GM12878 (cell line): ENCODE measurements around the gene FANK1. TPM values are rescaled to one million over a fixed set of nuclear protein-coding genes. Genes with fewer than 3 reads are reported as not detected.

ENCODE experiments used
- ATAC-seq: fragments of 200-7000 bp; cut with Tn5 transposase; 3 replicates; pipeline ENCODE4 v1.9.1; 2020; ENCODE audit warnings: mild to moderate bottlenecking, moderate library complexity
- BruUV-seq: library from RNA; stranded (reverse); fragments of 400-500 nt; replicated peaks from 2 replicates; lab custom pipeline; 2021; lab: Mats Ljungman, UMichigan
- CTCF ChIA-PET: fragments of 300-600 bp; sonication (Branson Sonifier 250); formaldehyde crosslinking; extraction: SDS; loops from one replicate; lab custom pipeline; 2021; ENCODE audit warnings: inconsistent platforms; lab: Yijun Ruan, JAX
- POLR2A ChIA-PET: fragments of 350-600 bp; formaldehyde crosslinking; extraction: SDS; loops from one replicate; lab custom pipeline; 2021; ENCODE audit warnings: inconsistent platforms; lab: Charles Lee
- RAD21 ChIA-PET: fragments of 300-600 bp; sonication (Branson Sonifier 250); formaldehyde crosslinking; loops from one replicate; lab custom pipeline; 2023; ENCODE audit warnings: antibody characterized with exemption; ENCODE audit not compliant: unreplicated experiment; lab: Charles Lee
- SMC1A ChIA-PET: fragments of 300-600 bp; sonication (Branson Sonifier 250); formaldehyde crosslinking; loops from one replicate; lab custom pipeline; 2023; ENCODE audit not compliant: unreplicated experiment, uncharacterized antibody; lab: Charles Lee
- DNase-seq: peaks from one replicate; pipeline ENCODE4 v3.0.0-alpha.2; 2011; ENCODE audit warnings: low read depth, low spot score
- FAIRE-seq: peaks from 3 replicates; lab custom pipeline; 2011; peaks lifted over from hg19 to GRCh38; lab: Jason Lieb, UNC
- H2AFZ ChIP-seq: 2 replicates; pipeline ENCODE4 v1.6.0; 2011; ENCODE audit warnings: low read depth, low read length, control low read depth; ENCODE audit not compliant: control insufficient read depth
- H3K27ac ChIP-seq: 2 replicates; pipeline ENCODE4 v1.5.1; 2011; ENCODE audit warnings: control low read depth; ENCODE audit not compliant: control insufficient read depth, insufficient read depth
- H3K27me3 ChIP-seq, 2 experiments: replicated peaks in 1 of 2; 2 replicates each; pipeline versions ENCODE4 v1.6.0 to v1.6.1; 2011; ENCODE audit warnings: low read length in 1 of 2; ENCODE audit not compliant: control insufficient read depth in 2 of 2, insufficient read depth in 2 of 2
- H3K36me3 ChIP-seq, 2 experiments: 2 replicates each; pipeline ENCODE4 v1.5.1; 2011; ENCODE audit warnings: low read length in 1 of 2; ENCODE audit not compliant: control insufficient read depth in 2 of 2, insufficient read depth in 2 of 2
- H3K4me1 ChIP-seq: 2 replicates; pipeline ENCODE4 v1.6.1; 2011; ENCODE audit warnings: mild to moderate bottlenecking, low read length, moderate library complexity, mixed read lengths; ENCODE audit not compliant: control insufficient read depth, insufficient read depth
- H3K4me2 ChIP-seq: 2 replicates; pipeline ENCODE4 v1.6.0; 2011; ENCODE audit warnings: control low read depth; ENCODE audit not compliant: control insufficient read depth, insufficient read depth
- H3K4me3 ChIP-seq: fragments of 200-600 bp; sonication (generic); 2 replicates; pipeline ENCODE4 v1.5.1; 2016
- H3K79me2 ChIP-seq: 2 replicates; pipeline ENCODE4 v1.6.0; 2011; ENCODE audit warnings: low read length; ENCODE audit not compliant: control insufficient read depth, insufficient read depth
- H3K9ac ChIP-seq: 2 replicates; pipeline ENCODE4 v1.8.0; 2011; ENCODE audit warnings: low read length, control low read depth, mixed read lengths; ENCODE audit not compliant: control insufficient read depth, insufficient read depth
- H3K9me3 ChIP-seq: replicated peaks from 3 replicates; pipeline ENCODE4 v1.5.1; 2011; ENCODE audit warnings: mild to moderate bottlenecking, low read length; ENCODE audit not compliant: control insufficient read depth, insufficient read depth
- H4K20me1 ChIP-seq: 2 replicates; pipeline ENCODE4 v1.6.0; 2011; ENCODE audit not compliant: control insufficient read depth, insufficient read depth
- KLF5 ChIP-seq: fragments of 450-650 bp; IDR thresholded peaks from 2 replicates; pipeline ENCODE4 v1.6.1; 2014; ENCODE audit warnings: mild to moderate bottlenecking; ENCODE audit not compliant: partially characterized antibody
- MTA3 ChIP-seq: IDR thresholded peaks from 2 replicates; pipeline ENCODE4 v1.6.1; 2012; ENCODE audit warnings: low read length, inconsistent platforms, borderline replicate concordance
- PML ChIP-seq: IDR thresholded peaks from 2 replicates; pipeline ENCODE4 v1.6.1; 2012; ENCODE audit warnings: low read length, inconsistent platforms
- RCOR1 ChIP-seq: conservative IDR thresholded peaks from 2 replicates; pipeline ENCODE4 v1.6.1; 2012; ENCODE audit warnings: low read depth, low read length, improper control_type of control experiment
- RFX5 ChIP-seq: IDR thresholded peaks from 2 replicates; pipeline ENCODE4 v1.6.1; 2011; ENCODE audit warnings: low read depth, low read length, improper control_type of control experiment
- SIN3A ChIP-seq: IDR thresholded peaks from 2 replicates; pipeline ENCODE4 v1.6.1; 2012; ENCODE audit warnings: low read depth, low read length, improper control_type of control experiment
- SIX5 ChIP-seq: IDR thresholded peaks from 2 replicates; pipeline ENCODE4 v1.6.1; 2011; ENCODE audit warnings: mild to moderate bottlenecking, low read depth, low read length, moderate library complexity; ENCODE audit not compliant: severe bottlenecking
- TCF3 ChIP-seq: IDR thresholded peaks from 2 replicates; pipeline ENCODE4 v1.6.1; 2012; ENCODE audit warnings: low read depth, mild to moderate bottlenecking, low read length, borderline replicate concordance; ENCODE audit not compliant: insufficient read depth
- WGBS: methylation state at CpG from one replicate; pipeline ENCODE4 v1.1.6; 2016; ENCODE audit warnings: low lambda C conversion rate; ENCODE audit not compliant: insufficient replicate concordance, insufficient coverage; ENCODE audit errors: missing lambda C conversion rate; 5-methylcytosine and 5-hydroxymethylcytosine counted together
- in situ Hi-C: fragments of 300-500 bp; cut with MboI; formaldehyde crosslinking; loops from 9 replicates; pipeline ENCODE4 v1.14.3; 2018; ENCODE audit warnings: mixed read lengths
- intact Hi-C: fragments of 100-400 bp; cut with micrococcal nuclease; formaldehyde crosslinking; loops from one replicate; pipeline ENCODE4 v1.14.2; 2022; ENCODE audit not compliant: unreplicated experiment
- polyA plus RNA-seq, 11 experiments: library from polyadenylated mRNA; depleted of rRNA in 4 of 11; unstranded in 6 of 11; stranded (reverse) in 5 of 11; fragments of >200 nt; fragmentation: Nextera tagmentation in 4 of 11; fragmentation: Illumina TruSeq in 1 of 11; extraction: Ambion mirVana in 4 of 11; extraction: Trizol in 1 of 11; gene quantifications; 1 replicate in 1 of 11; 2 replicates in 10 of 11; pipeline versions ENCODE4 v1.2.1 to v1.2.3, GENCODE V29; 2011 to 2016; ENCODE audit warnings: inconsistent platforms in 2 of 11, missing spikeins in 2 of 11, low read depth in 1 of 11
- total RNA-seq, 4 experiments: library from RNA; depleted of rRNA in 3 of 4; stranded (reverse); fragments of >200 nt in 3 of 4; fragmentation: Illumina TruSeq in 1 of 4; extraction: Trizol in 1 of 4; gene quantifications; 2 replicates each; pipeline versions ENCODE4 v1.2.1 to v1.2.3, GENCODE V29; 2013 to 2021
- TF ChIP-seq, protein P1 (sequence below): IDR thresholded peaks from 2 replicates; pipeline ENCODE4 v1.6.1; 2011; ENCODE audit warnings: mild to moderate bottlenecking, low read depth, low read length, moderate library complexity; ENCODE audit not compliant: insufficient replicate concordance
- TF ChIP-seq, protein P2 (sequence below): IDR thresholded peaks from 2 replicates; pipeline ENCODE4 v1.6.1; 2012; ENCODE audit warnings: low read depth, low read length, improper control_type of control experiment
- TF ChIP-seq, protein P3 (sequence below): IDR thresholded peaks from 2 replicates; pipeline ENCODE4 v1.6.1; 2011; ENCODE audit warnings: low read depth, low read length, improper control_type of control experiment, borderline replicate concordance

FANK1 gene
- total and polyA plus RNA-seq, 10 of the 15 experiments (the other 5 are each of a cell fraction or from before 2014, with no cell fraction given): 0.07 to 0.16 (median 0.13) TPM; not detected in 6

GRCh38 chr10:125992254-125992653 is 95.9 kb downstream of the FANK1 start:
- Histone ChIP-seq H3K36me3 (no peaks in the 10 kb centered on the region), H3K27ac (no peak overlapping the region), H3K4me3 (no peak overlapping the region), H3K9me3 (no peaks in the 10 kb centered on the region; the same call in 2 of the 3 replicates), H3K79me2 (no peaks in the 10 kb centered on the region), H3K4me1 (no peaks in the 10 kb centered on the region), H3K9ac (no peak overlapping the region), H4K20me1 (no peaks in the 10 kb centered on the region), H3K27me3 (no peaks in the 10 kb centered on the region), H2AFZ (no peak overlapping the region), H3K4me2 (no peak overlapping the region)
- no peak for DNase-seq
- 18% methylated on average over 7 of the region's 7 CpGs for WGBS
- ATAC-seq: no peak
- no peak for FAIRE-seq
- POLR2A ChIA-PET: interaction anchor here (0.5 kb wide), 1 partner anchor 46 kb away, joined by 5 read pairs; no protein-coding TSS in a partner anchor
- intact Hi-C loops: no loop called here
- TF ChIP-seq, protein P1, sequence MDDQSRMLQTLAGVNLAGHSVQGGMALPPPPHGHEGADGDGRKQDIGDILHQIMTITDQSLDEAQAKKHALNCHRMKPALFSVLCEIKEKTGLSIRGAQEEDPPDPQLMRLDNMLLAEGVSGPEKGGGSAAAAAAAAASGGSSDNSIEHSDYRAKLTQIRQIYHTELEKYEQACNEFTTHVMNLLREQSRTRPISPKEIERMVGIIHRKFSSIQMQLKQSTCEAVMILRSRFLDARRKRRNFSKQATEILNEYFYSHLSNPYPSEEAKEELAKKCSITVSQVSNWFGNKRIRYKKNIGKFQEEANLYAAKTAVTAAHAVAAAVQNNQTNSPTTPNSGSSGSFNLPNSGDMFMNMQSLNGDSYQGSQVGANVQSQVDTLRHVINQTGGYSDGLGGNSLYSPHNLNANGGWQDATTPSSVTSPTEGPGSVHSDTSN: no peak
- SMC1A ChIA-PET: interaction anchor here (1.0 to 1.1 kb wide), 2 partner anchors 10 to 16 kb away, joined by 3 to 4 read pairs; no protein-coding TSS in a partner anchor
- RAD21 ChIA-PET: no interaction called here
- CTCF ChIA-PET: interaction anchor here (1.0 kb wide), 1 partner anchor 191 kb away, joined by 3 read pairs; no protein-coding TSS in a partner anchor
- no TSS peak for BruUV-seq
- in situ Hi-C loops: no loop called here

DNA sequence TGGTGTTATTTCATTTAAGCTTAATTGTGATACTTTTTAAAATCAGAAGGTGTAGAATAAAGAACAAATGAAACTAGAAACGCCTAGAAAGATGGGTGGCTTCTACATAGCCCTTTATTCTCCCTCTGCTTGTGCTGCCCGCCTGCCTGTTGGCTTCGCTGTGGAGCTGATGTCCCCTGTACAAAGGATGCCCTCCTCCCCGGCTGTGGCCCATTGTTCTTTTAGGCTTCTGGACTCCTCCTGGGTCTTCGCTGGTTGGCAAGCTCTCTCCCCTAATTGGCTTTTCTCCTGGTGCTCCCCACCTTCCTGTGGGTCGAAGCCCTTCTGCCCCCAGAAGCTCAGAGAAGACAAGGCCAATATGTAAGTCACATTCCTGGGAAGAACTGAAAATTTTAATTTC is 98.2 kb downstream of the FANK1 start:
- H3K27me3 ChIP-seq: no peaks in the 10 kb centered on the region
- H3K36me3 ChIP-seq: no peaks in the 10 kb centered on the region
- H3K9ac ChIP-seq: no peak overlapping the region
- no peak for TF ChIP-seq PML
- TF ChIP-seq, protein P1: no peak
- no peak for TF ChIP-seq RCOR1
- TF ChIP-seq SIX5: no peak
- TF ChIP-seq KLF5: no peak
- TF ChIP-seq TCF3: no peak
- TF ChIP-seq RFX5: no peak
- no peak for TF ChIP-seq MTA3
- no peak for TF ChIP-seq SIN3A
- TF ChIP-seq, protein P2, sequence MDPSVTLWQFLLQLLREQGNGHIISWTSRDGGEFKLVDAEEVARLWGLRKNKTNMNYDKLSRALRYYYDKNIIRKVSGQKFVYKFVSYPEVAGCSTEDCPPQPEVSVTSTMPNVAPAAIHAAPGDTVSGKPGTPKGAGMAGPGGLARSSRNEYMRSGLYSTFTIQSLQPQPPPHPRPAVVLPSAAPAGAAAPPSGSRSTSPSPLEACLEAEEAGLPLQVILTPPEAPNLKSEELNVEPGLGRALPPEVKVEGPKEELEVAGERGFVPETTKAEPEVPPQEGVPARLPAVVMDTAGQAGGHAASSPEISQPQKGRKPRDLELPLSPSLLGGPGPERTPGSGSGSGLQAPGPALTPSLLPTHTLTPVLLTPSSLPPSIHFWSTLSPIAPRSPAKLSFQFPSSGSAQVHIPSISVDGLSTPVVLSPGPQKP: no peak
- TF ChIP-seq, protein P3, sequence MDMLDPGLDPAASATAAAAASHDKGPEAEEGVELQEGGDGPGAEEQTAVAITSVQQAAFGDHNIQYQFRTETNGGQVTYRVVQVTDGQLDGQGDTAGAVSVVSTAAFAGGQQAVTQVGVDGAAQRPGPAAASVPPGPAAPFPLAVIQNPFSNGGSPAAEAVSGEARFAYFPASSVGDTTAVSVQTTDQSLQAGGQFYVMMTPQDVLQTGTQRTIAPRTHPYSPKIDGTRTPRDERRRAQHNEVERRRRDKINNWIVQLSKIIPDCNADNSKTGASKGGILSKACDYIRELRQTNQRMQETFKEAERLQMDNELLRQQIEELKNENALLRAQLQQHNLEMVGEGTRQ: no peak
- no peaks in the 10 kb centered on the region for H3K79me2 ChIP-seq
- H3K27ac ChIP-seq: no peak overlapping the region
- H3K4me3 ChIP-seq: no peak overlapping the region
- FAIRE-seq: no peak
- H3K9me3 ChIP-seq: no peaks in the 10 kb centered on the region; the same call in 2 of the 3 replicates
- in situ Hi-C loops: no loop called here
- ChIA-PET POLR2A (no interaction called here), CTCF (interaction anchor here (0.6 to 1.4 kb wide), 2 partner anchors 47 to 142 kb away, joined by 3 read pairs; no protein-coding TSS in a partner anchor), RAD21 (interaction anchor here (1.1 kb wide), 1 partner anchor 14 kb away, joined by 3 read pairs; no protein-coding TSS in a partner anchor), SMC1A (no interaction called here)
- ATAC-seq: no peak
- no TSS peak for BruUV-seq
- WGBS: 21% methylated on average over 6 of the region's 6 CpGs
- H3K4me1 ChIP-seq: no peaks in the 10 kb centered on the region
- no peak for DNase-seq
- intact Hi-C loops: no loop called here
- no peaks in the 10 kb centered on the region for H4K20me1 ChIP-seq
- no peak overlapping the region for H3K4me2 ChIP-seq
- H2AFZ ChIP-seq: no peak overlapping the region
